NCI-H1694 treated with DMSO at 0.1 percent for 48 hours (cell line): Measurements from ENCODE around the gene NPPA.

Experiments
- DNase-seq: peaks from one replicate; lab custom pipeline; 2025; lab: John Stamatoyannopoulos, UW

The NPPA gene

DNA sequence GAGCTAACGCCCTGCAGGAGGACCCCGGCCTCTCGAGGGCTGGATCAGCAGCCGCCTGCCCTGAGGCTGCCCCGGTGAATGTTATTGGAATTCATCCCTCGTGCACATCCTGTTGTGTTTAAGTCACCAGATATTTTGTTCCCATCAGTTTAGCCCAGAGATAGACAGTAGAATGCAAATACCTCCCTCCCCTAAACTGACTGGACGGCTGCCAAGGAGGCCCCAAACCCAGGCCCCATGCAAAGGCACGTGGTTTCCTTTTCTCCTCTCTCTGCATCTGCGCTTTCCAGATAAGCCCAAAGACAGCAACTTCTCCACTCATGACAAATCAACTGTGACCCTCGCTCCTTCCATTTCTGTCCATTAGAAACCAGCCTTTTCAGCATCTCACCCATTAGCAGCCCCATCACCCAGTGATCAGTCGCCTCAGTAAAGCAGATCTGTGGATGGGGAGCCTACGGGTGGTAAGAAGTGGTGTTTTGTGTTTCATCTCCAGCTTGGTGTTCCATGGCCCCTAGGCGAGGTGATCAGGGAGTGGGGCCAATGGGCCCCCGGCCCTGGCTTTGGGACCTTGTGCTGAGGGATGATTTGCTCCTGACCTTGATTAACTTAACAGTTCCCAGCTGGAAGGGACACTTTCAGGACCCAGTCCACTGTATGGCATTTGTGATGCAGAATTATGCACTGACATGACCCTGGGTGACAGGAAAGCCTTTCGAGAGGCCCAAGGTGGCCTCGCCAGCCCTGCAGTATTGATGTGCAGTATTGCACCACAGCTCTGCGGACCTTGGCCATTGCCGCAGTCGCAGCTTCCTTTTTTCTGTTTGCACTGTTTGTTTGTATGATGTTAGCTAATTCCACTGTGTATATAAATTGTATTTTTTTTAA is 5.2 kb downstream of the NPPA start:
- DNase-seq: no peak

DNA sequence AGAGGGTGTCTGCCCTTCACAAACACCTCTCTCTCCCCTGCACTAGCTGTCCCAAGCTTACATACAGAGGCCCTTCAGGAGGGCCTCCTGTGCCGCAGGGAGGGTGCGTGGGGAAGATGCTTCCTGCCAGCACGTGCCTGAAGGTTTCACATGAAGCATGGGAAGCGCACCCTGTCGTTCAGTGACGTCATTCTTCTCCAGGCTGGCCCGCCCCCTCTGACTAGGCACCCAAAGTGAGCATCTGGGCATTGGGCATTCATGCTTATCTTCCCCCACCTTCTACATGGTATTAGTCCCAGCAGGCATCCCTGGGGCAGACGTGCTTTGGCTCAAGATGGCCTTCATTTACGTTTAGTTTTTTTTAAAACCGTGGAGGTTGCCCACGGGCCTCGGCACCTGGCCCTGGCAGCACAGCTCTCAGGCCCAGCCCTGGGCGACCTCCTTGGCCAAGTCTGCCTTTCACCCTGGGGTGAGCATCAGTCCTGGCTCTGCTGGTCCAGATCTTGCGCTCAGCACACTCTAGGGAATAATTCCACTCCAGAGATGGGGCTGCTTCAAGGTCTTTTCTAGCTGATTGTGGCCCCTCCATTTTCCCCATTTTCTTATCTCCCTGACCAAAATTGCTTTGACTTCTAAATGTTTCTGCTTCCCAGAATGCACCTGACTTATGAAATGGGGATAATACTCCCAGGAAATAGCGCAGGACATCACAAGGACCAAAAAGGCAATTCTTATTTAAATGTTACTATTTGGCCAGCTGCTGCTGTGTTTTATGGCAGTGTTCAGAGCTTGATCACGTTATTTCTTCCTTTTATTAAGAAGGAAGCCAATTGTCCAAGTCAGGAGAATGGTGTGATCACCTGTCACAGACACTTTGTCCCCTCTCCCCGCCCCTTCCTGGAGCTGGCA is 6.1 kb downstream of the NPPA start:
- DNase-seq: no peak

- DNase-seq: no peak
Observed at GRCh38 chr1:11839727-11840705, 7.6 kb downstream of the NPPA start.

DNA sequence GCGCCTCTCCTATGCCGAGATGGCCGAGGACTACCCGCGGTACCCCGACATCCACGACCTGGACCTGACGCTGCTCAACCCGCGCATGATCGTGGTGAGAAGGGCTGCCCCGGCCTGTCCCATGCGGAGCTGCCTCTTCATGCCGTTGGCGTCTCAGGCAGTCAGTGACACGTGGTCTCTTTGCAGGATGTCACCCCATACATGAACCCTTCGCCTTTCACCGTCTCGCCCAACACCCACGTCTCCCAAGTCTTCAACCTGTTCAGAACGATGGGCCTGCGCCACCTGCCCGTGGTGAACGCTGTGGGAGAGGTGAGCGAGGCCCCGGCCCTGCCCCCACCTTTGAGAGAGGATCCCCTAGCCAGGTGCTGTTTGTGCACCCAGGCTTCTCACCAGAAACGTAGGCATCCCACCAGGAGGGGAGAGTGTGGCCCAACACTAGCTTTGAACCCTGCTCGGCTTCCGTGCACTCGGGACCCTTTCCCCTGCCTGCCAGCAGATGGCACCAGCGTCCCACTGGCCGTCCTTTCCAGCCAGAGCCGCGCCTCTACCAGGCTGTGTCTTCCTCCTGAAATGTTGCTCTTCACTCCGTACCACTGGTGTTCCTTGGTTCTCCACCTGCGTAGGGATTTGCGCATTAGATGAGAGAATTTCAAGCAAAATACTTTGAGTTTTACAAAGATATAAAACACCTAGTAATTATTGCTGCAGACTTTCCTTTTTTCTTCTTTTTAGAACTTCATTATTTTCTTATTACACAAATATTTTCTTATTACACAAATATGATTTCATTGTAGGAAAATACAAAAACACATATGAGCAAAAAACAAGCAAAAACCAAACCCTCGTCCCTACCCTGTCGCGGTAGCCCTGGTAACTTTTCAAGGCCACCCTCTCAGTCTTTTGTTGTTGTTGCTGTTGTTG is 9.0 kb downstream of the NPPA start:
- peak; percentile 46 for DNase-seq

DNA sequence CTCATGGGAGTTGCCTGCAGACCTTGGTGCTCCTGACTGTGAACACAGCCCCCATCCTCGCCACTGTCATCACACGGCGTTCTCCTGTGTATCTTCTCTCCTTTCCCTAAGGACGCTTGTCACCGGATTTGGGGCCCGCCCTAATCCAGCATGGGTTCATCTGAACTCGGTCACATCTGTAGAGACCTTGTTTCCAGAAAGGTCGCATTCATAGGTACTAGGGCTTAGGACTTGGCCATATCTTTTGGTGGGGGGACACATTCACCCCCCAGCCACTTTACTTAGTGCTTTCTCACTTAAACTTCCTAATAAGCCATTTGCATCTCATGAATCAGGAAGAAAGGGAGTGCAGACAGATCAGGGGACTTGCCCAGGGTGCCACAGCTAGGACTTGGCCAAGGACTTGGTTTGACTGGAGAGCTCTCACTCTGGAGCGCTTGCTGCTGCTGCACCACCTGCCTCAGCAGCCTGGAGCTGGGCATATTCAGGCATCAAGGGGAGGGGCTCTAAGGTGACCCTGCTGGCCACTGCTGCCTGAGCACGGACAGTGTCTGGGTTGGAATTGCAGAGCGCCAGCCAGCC is 9.7 kb downstream of the NPPA start:
- no peak for DNase-seq

DNA sequence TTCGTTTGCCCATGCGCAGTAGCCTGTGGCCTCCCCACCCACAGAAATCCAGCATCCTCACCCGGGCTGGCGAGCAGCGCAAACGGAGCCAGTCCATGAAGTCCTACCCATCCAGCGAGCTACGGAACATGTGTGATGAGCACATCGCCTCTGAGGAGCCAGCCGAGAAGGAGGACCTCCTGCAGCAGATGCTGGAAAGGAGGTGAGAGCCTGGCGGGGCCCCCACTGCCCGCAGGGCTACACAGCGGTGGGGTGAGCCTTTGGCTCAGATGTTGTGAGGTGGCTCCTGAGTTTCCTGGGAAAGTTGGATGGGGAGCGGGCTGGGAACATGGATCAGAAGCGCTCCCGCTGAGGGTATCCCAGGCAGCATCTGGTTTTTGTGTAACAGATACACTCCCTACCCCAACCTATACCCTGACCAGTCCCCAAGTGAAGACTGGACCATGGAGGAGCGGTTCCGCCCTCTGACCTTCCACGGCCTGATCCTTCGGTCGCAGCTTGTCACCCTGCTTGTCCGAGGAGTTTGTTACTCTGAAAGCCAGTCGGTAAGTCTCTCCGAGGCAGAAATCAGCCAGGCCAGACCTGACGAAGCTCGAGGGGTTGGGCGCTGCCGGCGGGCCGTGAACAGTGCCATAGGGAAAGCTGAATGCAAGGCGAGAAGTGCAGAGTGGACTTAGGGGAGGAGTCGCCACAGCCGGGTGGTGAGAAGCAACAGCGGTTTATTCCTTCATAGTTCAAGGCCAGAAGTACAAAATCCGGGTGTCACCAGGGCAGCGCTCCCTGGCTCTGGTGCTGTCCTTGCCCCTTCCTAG is 10.4 kb downstream of the NPPA start:
- DNase-seq: no peak

DNA sequence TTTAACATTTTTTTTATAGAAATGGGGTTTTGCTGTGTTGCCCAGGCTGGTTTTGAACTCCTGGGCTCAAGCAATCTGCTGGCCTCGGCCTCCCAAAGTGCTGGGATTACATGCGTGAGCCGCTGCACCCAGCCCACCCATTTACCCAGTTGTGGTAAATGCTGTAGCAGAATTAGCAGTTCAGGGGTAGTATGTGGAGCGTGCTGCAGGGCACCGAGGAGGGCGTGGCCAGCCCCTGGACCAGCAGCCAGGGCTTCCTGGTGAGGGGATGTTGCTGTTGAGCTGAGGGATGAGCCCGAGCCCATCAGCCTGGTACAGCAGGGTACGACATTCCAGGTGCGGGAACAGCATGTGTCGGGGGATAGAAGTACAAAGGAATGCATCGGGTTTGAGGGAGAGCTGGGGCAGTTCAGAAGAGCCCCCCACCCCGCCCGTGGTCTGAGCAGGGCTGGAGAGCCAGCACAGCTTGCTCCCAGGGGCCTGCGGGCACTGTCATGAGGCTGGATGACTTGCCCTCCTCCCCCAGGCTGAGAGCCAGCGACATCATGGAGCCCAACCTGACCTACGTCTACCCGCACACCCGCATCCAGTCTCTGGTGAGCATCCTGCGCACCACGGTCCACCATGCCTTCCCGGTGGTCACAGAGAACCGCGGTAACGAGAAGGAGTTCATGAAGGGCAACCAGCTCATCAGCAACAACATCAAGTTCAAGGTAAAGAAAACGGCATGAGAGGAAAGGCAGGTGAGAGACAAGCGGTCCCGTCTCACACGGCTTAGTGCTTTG is 11.9 kb downstream of the NPPA start:
- DNase-seq: no peak

DNA sequence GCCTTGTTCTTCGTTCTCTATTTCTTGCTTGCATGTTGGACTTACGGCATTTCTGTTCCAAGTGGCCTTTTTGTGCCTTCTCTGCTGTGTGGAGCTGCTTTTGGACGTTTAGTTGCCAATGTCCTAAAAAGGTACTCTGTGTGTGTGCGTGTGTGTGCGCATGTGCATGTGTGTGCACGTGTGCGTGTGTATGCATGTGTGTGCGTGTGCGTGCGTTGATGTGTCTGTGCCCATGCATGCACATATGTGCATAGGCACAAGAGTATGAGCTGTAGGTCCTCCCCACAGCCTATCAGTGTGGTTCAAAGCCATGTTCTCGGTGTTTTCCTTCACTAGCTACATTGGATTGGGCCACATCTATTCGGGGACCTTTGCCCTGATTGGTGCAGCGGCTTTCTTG is 13.7 kb downstream of the NPPA start:
- DNase-seq: no peak

GRCh38 chr1:11833497-11833896 is 14.1 kb downstream of the NPPA start:
- DNase-seq: no peak

GRCh38 chr1:11831945-11832725 is 15.4 kb downstream of the NPPA start:
- DNase-seq: no peak

DNA sequence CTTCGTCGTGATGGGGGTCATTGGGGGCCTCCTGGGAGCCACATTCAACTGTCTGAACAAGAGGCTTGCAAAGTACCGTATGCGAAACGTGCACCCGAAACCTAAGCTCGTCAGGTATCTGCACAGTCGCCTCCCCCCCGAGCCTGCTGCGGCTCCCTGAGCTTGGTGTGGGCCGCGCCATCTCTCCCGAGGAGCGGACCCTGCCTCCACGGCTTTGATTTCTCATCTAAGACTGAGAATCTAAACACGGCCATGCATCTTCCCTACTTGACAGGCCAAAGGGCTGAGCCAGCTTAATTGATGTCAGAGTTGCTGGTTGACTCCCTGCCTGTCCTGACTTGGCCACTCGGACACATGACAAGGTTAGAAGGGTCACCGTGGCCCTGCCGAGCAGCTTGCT is 19.1 kb downstream of the NPPA start:
- no peak for DNase-seq

DNA sequence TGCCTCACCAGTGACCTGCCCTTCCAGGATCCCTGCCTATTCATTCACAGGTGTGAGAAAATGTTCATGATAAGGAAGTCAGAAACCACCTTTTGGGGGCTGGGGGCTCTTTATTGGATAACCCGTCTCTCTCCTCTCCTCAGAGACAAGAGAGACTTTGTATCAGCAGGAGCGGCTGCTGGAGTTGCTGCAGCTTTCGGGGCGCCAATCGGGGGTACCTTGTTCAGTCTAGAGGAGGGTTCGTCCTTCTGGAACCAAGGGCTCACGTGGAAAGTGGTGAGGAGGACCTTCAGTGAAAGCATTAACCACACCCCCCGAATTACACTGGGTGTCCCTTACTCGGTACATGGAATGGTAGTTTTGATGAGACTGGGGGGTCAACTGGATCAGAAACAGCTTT is 20.6 kb downstream of the NPPA start:
- DNase-seq: no peak

GRCh38 chr1:11825131-11825530 is 22.5 kb downstream of the NPPA start:
- DNase-seq: no peak

GRCh38 chr1:11823366-11824137 is 24.0 kb downstream of the NPPA start:
- DNase-seq: no peak

GRCh38 chr1:11822091-11822490 is 25.5 kb downstream of the NPPA start:
- DNase-seq: no peak

- DNase-seq: no peak
Observed at GRCh38 chr1:11817192-11817591, 30.4 kb downstream of the NPPA start.

DNA sequence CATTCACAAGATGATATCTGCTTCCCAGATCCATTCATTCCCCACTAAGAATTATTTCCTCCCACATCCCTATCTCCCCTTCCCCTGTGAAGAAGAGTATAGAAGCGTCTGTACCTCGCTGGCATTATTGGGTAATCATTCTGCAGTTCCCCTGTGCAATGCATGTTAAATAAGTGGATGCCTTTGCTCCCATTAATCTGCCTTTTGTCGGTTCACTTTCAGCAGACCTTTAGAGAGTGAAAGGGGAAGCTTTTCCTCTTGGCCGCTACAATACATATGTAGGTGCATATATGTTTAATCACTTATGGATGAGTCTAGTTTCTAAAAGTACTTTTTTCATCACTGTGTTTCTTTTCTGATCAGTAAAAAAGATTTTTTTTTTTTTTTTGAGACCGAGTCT is 34.6 kb downstream of the NPPA start:
- DNase-seq: no peak
